H1 (cell line): Measurements from ENCODE around the gene ATP9B. TPM values are rescaled to one million over a fixed set of nuclear protein-coding genes. Genes with fewer than 3 reads are reported as not detected.

Experiments used
- CTCF ChIA-PET: fragments of 300-600 bp; sonication (Branson Sonifier 250); formaldehyde crosslinking; loops from one replicate; lab custom pipeline; 2021; ENCODE audit not compliant: partially characterized antibody; lab: Charles Lee
- POLR2A ChIA-PET: fragments of 300-600 bp; sonication (Branson Sonifier 250); formaldehyde crosslinking; loops from one replicate; lab custom pipeline; 2021; ENCODE audit warnings: inconsistent platforms; ENCODE audit not compliant: partially characterized antibody; lab: Charles Lee
- DNase-seq, 2 experiments: peaks; one replicate each; pipeline versions ENCODE4 v3.0.0 to v3.0.0-alpha.2; 2010 to 2022; ENCODE audit warnings: low spot score in 2 of 2, low read depth in 1 of 2, mixed read lengths in 1 of 2
- FAIRE-seq: peaks from 2 replicates; lab custom pipeline; 2011; peaks lifted over from hg19 to GRCh38; lab: Jason Lieb, UNC
- H2AFZ ChIP-seq: 2 replicates; pipeline ENCODE4 v1.8.1; 2012; ENCODE audit warnings: low read length, inconsistent platforms
- H2AK5ac ChIP-seq: 2 replicates; pipeline ENCODE4 v1.6.1; 2013; ENCODE audit warnings: low read depth, low read length
- H2BK120ac ChIP-seq: replicated peaks from 2 replicates; pipeline ENCODE3; 2013; ENCODE audit warnings: low read depth, low read length, inconsistent platforms
- H2BK12ac ChIP-seq: 2 replicates; pipeline ENCODE4 v1.6.1; 2013; ENCODE audit warnings: low read depth, low read length
- H2BK15ac ChIP-seq: 2 replicates; pipeline ENCODE4 v1.6.1; 2013; ENCODE audit warnings: low read length
- H2BK20ac ChIP-seq: 2 replicates; pipeline ENCODE4 v1.6.1; 2013; ENCODE audit warnings: low read length
- H2BK5ac ChIP-seq: 2 replicates; pipeline ENCODE4 v1.6.1; 2013; ENCODE audit warnings: low read depth, low read length
- H3K14ac ChIP-seq: 2 replicates; pipeline ENCODE4 v1.6.1; 2013; ENCODE audit warnings: inconsistent platforms; ENCODE audit not compliant: insufficient read length
- H3K18ac ChIP-seq: 2 replicates; pipeline ENCODE4 v1.6.1; 2013; ENCODE audit warnings: low read length; ENCODE audit errors: extremely low read depth
- H3K23ac ChIP-seq: 2 replicates; pipeline ENCODE4 v1.6.1; 2013; ENCODE audit warnings: inconsistent platforms; ENCODE audit not compliant: insufficient read length
- H3K23me2 ChIP-seq: 2 replicates; pipeline ENCODE4 v1.6.1; 2013; ENCODE audit warnings: low read depth, low read length
- H3K27ac ChIP-seq: 2 replicates; pipeline ENCODE4 v1.6.1; 2011; ENCODE audit warnings: low read depth, low read length, inconsistent platforms
- H3K27me3 ChIP-seq, 4 experiments: replicated peaks in 1 of 4; 1 replicate in 1 of 4; 2 replicates in 3 of 4; pipeline versions ENCODE4 v1.6.1 to v1.8.1; 2011 to 2013; ENCODE audit warnings: low read length in 3 of 4, mild to moderate bottlenecking in 3 of 4, inconsistent platforms in 2 of 4, mixed read lengths in 2 of 4, moderate library complexity in 1 of 4; ENCODE audit not compliant: control insufficient read depth in 3 of 4, insufficient read depth in 3 of 4; ENCODE audit errors: extremely low read depth in 1 of 4
- H3K36me3 ChIP-seq, 4 experiments: 2 replicates each; pipeline versions ENCODE4 v1.6.1 to v1.8.1; 2011 to 2013; ENCODE audit warnings: mild to moderate bottlenecking in 4 of 4, low read length in 3 of 4, moderate library complexity in 2 of 4, control low read depth in 1 of 4, inconsistent platforms in 1 of 4; ENCODE audit not compliant: insufficient read depth in 4 of 4, control insufficient read depth in 2 of 4
- H3K4ac ChIP-seq: replicated peaks from 2 replicates; pipeline ENCODE3; 2013; ENCODE audit warnings: low read length, low read depth, mixed read lengths, inconsistent platforms; ENCODE audit not compliant: insufficient read length
- H3K4me1 ChIP-seq, 4 experiments: replicated peaks in 1 of 4; 1 replicate in 1 of 4; 2 replicates in 3 of 4; pipeline versions ENCODE4 v1.6.1 to v1.8.1; 2011 to 2013; ENCODE audit warnings: low read length in 3 of 4, inconsistent platforms in 2 of 4, mixed read lengths in 1 of 4; ENCODE audit not compliant: insufficient read depth in 4 of 4, control insufficient read depth in 3 of 4
- H3K4me2 ChIP-seq, 2 experiments: 2 replicates each; pipeline versions ENCODE4 v1.6.1 to v1.8.1; 2011 to 2013; ENCODE audit warnings: low read depth in 2 of 2, low read length in 2 of 2, control low read depth in 1 of 2, inconsistent platforms in 1 of 2, mild to moderate bottlenecking in 1 of 2; ENCODE audit not compliant: insufficient read depth in 1 of 2
- H3K4me3 ChIP-seq, 4 experiments: fragments of 200-600, 300-600 bp in 1 of 4; sonication (generic), shearing (Covaris generic), sonication (Bioruptor Twin) in 1 of 4; 2 replicates each; pipeline versions ENCODE4 v1.5.1 to v1.8.1; 2011 to 2016; ENCODE audit warnings: low read length in 4 of 4, low read depth in 3 of 4, control low read depth in 2 of 4, inconsistent platforms in 2 of 4, mild to moderate bottlenecking in 2 of 4, mixed read lengths in 1 of 4, moderate library complexity in 1 of 4; ENCODE audit not compliant: insufficient read depth in 2 of 4; ENCODE audit errors: extremely low read depth in 1 of 4
- H3K56ac ChIP-seq: replicated peaks from 2 replicates; pipeline ENCODE3; 2013; ENCODE audit warnings: low read depth, mild to moderate bottlenecking, mixed read lengths, low read length, inconsistent platforms; ENCODE audit not compliant: insufficient read length
- H3K79me1 ChIP-seq: 2 replicates; pipeline ENCODE4 v1.6.1; 2013; ENCODE audit warnings: low read depth, low read length, control low read depth
- H3K79me2 ChIP-seq, 2 experiments: 2 replicates each; pipeline versions ENCODE4 v1.6.1 to v1.8.1; 2012 to 2013; ENCODE audit warnings: low read length in 2 of 2, mild to moderate bottlenecking in 2 of 2, inconsistent platforms in 1 of 2; ENCODE audit not compliant: insufficient read depth in 2 of 2, control insufficient read depth in 1 of 2
- H3K9ac ChIP-seq, 4 experiments: replicated peaks in 1 of 4; 1 replicate in 1 of 4; 2 replicates in 3 of 4; pipeline versions ENCODE4 v1.6.1 to v1.8.1; 2011 to 2013; ENCODE audit warnings: low read depth in 3 of 4, low read length in 3 of 4, control low read depth in 2 of 4, mild to moderate bottlenecking in 2 of 4, moderate library complexity in 2 of 4, inconsistent platforms in 1 of 4; ENCODE audit errors: extremely low read depth in 1 of 4
- H3K9me3 ChIP-seq, 2 experiments: 2 replicates each; pipeline versions ENCODE4 v1.6.1 to v1.8.1; 2012 to 2013; ENCODE audit warnings: mild to moderate bottlenecking in 2 of 2, moderate library complexity in 2 of 2, control low read depth in 1 of 2, inconsistent platforms in 1 of 2, low read depth in 1 of 2, low read length in 1 of 2, mixed read lengths in 1 of 2; ENCODE audit not compliant: insufficient read depth in 2 of 2
- H4K20me1 ChIP-seq, 2 experiments: replicated peaks in 1 of 2; 2 replicates each; pipeline versions ENCODE3 to v1.8.1; 2011 to 2013; ENCODE audit warnings: inconsistent platforms in 2 of 2, low read length in 2 of 2, mild to moderate bottlenecking in 1 of 2; ENCODE audit not compliant: insufficient read depth in 2 of 2, control insufficient read depth in 1 of 2
- H4K5ac ChIP-seq: 2 replicates; pipeline ENCODE4 v1.6.1; 2013; ENCODE audit warnings: low read length, low read depth, mixed read lengths, inconsistent platforms; ENCODE audit not compliant: insufficient read length
- H4K8ac ChIP-seq: 2 replicates; pipeline ENCODE4 v1.8.0; 2013; ENCODE audit warnings: mild to moderate bottlenecking, moderate library complexity, low read length, inconsistent platforms; ENCODE audit not compliant: insufficient read depth; ENCODE audit errors: extremely low read depth
- H4K91ac ChIP-seq: replicated peaks from 2 replicates; pipeline ENCODE3; 2013; ENCODE audit warnings: low read length, mixed read lengths, inconsistent platforms; ENCODE audit not compliant: insufficient read length
- E2F6 ChIP-seq: IDR thresholded peaks from 2 replicates; pipeline ENCODE4 v1.6.1; 2012; ENCODE audit warnings: inconsistent platforms
- GTF2F1 ChIP-seq: IDR thresholded peaks from 2 replicates; pipeline ENCODE4 v1.6.1; 2012; ENCODE audit warnings: low read depth, low read length, improper control_type of control experiment, borderline replicate concordance
- NANOG ChIP-seq: IDR thresholded peaks from 2 replicates; pipeline ENCODE4 v1.6.1; 2011; ENCODE audit warnings: low read length, low read depth, mild to moderate bottlenecking, inconsistent platforms; ENCODE audit not compliant: insufficient read depth, poor library complexity, severe bottlenecking
- POLR2AphosphoS5 ChIP-seq: IDR thresholded peaks from 2 replicates; pipeline ENCODE4 v1.6.1; 2011; ENCODE audit warnings: low read depth, low read length
- SIN3A ChIP-seq, 2 experiments: IDR thresholded peaks in 1 of 2; conservative IDR thresholded peaks in 1 of 2; 2 replicates each; pipeline ENCODE4 v1.6.1; 2011 to 2012; ENCODE audit warnings: low read length in 2 of 2, improper control_type of control experiment in 1 of 2, low read depth in 1 of 2, mild to moderate bottlenecking in 1 of 2
- SP4 ChIP-seq: IDR thresholded peaks from 2 replicates; pipeline ENCODE4 v1.6.1; 2012; ENCODE audit warnings: low read length, inconsistent platforms
- SUZ12 ChIP-seq: fragments of 200-600 bp; sonication (generic); IDR thresholded peaks from 2 replicates; pipeline ENCODE4 v1.6.1; 2012; ENCODE audit warnings: mild to moderate bottlenecking, inconsistent platforms, low read length, moderate library complexity, mixed read lengths
- TBP ChIP-seq: IDR thresholded peaks from 2 replicates; pipeline ENCODE4 v1.6.1; 2011; ENCODE audit warnings: low read depth, low read length, improper control_type of control experiment
- WGBS, 2 experiments: shearing (Covaris generic) in 1 of 2; methylation state at CpG; one replicate each; pipeline versions ENCODE4 v1.1.6 to v1.1.7; 2013 to 2015; ENCODE audit warnings: low lambda C conversion rate in 2 of 2, mixed read lengths in 2 of 2, inconsistent platforms in 1 of 2, low coverage in 1 of 2, missing lambda C conversion rate in 1 of 2; ENCODE audit not compliant: insufficient replicate concordance in 2 of 2, insufficient coverage in 1 of 2, insufficient read length in 1 of 2; ENCODE audit errors: extremely low coverage in 1 of 2, missing lambda C conversion rate in 1 of 2; 5-methylcytosine and 5-hydroxymethylcytosine counted together
- polyA plus RNA-seq, 7 experiments: library from polyadenylated mRNA; depleted of rRNA in 3 of 7; stranded (reverse) in 5 of 7; unstranded in 2 of 7; fragments of >200 nt in 5 of 7; fragments of 200-250 nt in 2 of 7; gene quantifications; 1 replicate in 5 of 7; 2 replicates in 1 of 7; 4 replicates in 1 of 7; pipeline versions ENCODE4 v1.2.1 to v1.2.3, GENCODE V29; 2011 to 2013; ENCODE audit warnings: missing spikeins in 2 of 7, mixed read lengths in 2 of 7
- total RNA-seq: library from RNA; stranded (reverse); fragmentation: NEBNext Ultra II Directional; extraction: Animal tissue kit (Norgen Biotek cat#: 25700); gene quantifications from 2 replicates; pipeline ENCODE4 v1.2.1, GENCODE V29; 2021
- TF ChIP-seq, protein P1 (sequence below): IDR thresholded peaks from 2 replicates; pipeline ENCODE4 v1.6.1; 2011; ENCODE audit warnings: low read length, improper control_type of control experiment

ATP9B gene
- total and polyA plus RNA-seq, 2 of the 8 experiments (the other 6 are each of a cell fraction or from before 2014, with no cell fraction given): 15.1 to 21.7 TPM

GRCh38 chr18:79393635-79394533 is 324.7 kb downstream of the ATP9B start:
- Histone ChIP-seq H3K56ac (no peak overlapping the region), H2BK5ac (no peak overlapping the region), H4K5ac (no peak overlapping the region), H3K14ac (no peak overlapping the region), H2AFZ (no peak overlapping the region), H3K79me1 (no peaks in the 10 kb centered on the region), H2BK15ac (no peak overlapping the region), H3K79me2 (no peaks in the 10 kb centered on the region), H3K9ac (no peak overlapping the region), H4K8ac (no peak overlapping the region), H3K4me3 (peak overlapping the region; percentile 9 to 66 (median 30)), H3K27me3 (peaks cover 39 to 68% (median 58%) of the 10 kb centered on the region in 4 experiments), H3K4ac (no peak overlapping the region), H3K4me2 (peak overlapping the region; percentile 74 to 78), H4K20me1 (peaks cover 2% of the 10 kb centered on the region in 2 experiments), H3K23ac (no peak overlapping the region), H2AK5ac (no peak overlapping the region), H4K91ac (no peak overlapping the region), H3K18ac (no peak overlapping the region), H3K36me3 (no peaks in the 10 kb centered on the region; a peak in 1 of 8 replicates), H3K23me2 (peaks cover 2% of the 10 kb centered on the region; the same call in 1 of the 2 replicates), H3K4me1 (peaks cover 0 to 12% (median 7%) of the 10 kb centered on the region in 4 experiments; a peak in 5 of 7 replicates), H3K9me3 (no peaks in the 10 kb centered on the region), H2BK120ac (no peak overlapping the region), H2BK20ac (no peak overlapping the region), H2BK12ac (no peak overlapping the region), H3K27ac (no peak overlapping the region)
- ChIA-PET CTCF (interaction anchor here (1.0 to 8.9 kb wide), 4 partner anchors 14 to 130 kb away, joined by 3 to 62 read pairs (median 4); no protein-coding TSS in a partner anchor), POLR2A (interaction anchor here (1.1 to 1.6 kb wide), 4 partner anchors 8 to 13 kb away, joined by 3 to 6 read pairs (median 3); no protein-coding TSS in a partner anchor)
- WGBS, 2 experiments: 1% methylated on average over 37 of the region's 83 CpGs; no CpG with 5 or more reads in 1 of the 2 experiments
- FAIRE-seq: no peak
- peak in 1 of 2 experiments; percentile 78 for DNase-seq
- TF ChIP-seq SP4 (no peak), POLR2AphosphoS5 (no peak), TBP (no peak), NANOG (no peak), SUZ12 (peak; percentile 21; the same call in 1 of the 2 replicates), E2F6 (peak; percentile 74), GTF2F1 (no peak), SIN3A (conservative IDR thresholded peaks at IDR 0.05 in 1 of 2, IDR thresholded peaks at IDR 0.05 in 1 of 2; ENCODE audit: low read depth in 1 of 2, low read length in 2 of 2) (peak in 1 of 2 experiments; percentile 38; a peak in 1 of 4 replicates)
- TF ChIP-seq, protein P1, sequence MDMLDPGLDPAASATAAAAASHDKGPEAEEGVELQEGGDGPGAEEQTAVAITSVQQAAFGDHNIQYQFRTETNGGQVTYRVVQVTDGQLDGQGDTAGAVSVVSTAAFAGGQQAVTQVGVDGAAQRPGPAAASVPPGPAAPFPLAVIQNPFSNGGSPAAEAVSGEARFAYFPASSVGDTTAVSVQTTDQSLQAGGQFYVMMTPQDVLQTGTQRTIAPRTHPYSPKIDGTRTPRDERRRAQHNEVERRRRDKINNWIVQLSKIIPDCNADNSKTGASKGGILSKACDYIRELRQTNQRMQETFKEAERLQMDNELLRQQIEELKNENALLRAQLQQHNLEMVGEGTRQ: peak; percentile 66
